Central memory CD4-positive, alpha-beta T cell (primary cell): ENCODE data around the gene GET4.

Experiments
- DNase-seq: peaks from one replicate; pipeline ENCODE4 v3.0.0; 2022
- total RNA-seq, 3 experiments: gene quantifications; one replicate each; lab custom pipeline; 2026; lab: John Stamatoyannopoulos, UW

GET4 gene, protein sequence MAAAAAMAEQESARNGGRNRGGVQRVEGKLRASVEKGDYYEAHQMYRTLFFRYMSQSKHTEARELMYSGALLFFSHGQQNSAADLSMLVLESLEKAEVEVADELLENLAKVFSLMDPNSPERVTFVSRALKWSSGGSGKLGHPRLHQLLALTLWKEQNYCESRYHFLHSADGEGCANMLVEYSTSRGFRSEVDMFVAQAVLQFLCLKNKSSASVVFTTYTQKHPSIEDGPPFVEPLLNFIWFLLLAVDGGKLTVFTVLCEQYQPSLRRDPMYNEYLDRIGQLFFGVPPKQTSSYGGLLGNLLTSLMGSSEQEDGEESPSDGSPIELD
- total RNA-seq, result 1.3 to 11.4 (median 1.5) reads per million in 3 experiments

DNA sequence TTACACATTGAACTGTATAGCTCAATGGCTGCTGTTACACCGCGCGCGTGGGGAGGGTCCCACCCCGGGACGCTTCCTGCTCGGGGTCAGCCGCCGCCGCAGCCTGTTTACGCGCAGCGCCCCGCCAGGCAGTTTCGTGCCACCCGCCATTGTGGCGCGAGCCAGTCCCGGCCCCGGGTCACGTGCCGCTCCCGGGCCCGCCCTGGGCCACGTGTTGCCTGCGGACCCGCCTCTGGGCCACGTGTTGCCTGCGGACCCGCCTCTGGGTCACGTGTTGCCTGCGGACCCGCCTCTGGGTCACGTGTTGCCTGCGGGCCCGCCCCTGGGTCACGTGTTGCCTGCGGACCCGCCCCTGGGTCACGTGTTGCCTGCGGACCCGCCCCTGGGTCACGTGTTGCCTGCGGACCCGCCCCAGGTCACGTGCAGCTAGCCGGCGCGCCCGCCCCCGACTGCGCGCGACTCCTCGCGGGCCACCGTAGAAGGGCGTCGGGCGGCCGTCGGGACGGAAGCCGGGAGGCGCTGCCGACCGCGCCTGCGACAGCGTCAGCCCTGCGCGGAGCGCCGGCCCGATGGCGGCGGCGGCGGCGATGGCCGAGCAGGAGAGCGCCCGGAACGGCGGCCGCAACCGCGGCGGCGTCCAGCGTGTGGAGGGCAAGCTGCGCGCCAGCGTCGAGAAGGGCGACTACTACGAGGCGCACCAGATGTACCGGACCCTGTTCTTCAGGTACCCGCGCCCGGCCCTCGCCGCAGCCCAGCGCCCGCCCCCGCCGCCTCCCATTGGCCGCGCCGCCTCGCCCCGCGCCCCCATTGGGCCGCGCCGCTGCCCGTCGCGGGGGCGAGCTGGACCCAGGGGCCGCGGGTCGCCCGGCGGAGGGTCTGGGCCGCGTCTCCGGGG, at the start of gene GET4:
TSS of gene GET4 (plus strand) at position 478 of the 895 bp plus-strand sequence. CDS start at position 570, 92 bp downstream.
- peak; percentile 99 for DNase-seq

DNA sequence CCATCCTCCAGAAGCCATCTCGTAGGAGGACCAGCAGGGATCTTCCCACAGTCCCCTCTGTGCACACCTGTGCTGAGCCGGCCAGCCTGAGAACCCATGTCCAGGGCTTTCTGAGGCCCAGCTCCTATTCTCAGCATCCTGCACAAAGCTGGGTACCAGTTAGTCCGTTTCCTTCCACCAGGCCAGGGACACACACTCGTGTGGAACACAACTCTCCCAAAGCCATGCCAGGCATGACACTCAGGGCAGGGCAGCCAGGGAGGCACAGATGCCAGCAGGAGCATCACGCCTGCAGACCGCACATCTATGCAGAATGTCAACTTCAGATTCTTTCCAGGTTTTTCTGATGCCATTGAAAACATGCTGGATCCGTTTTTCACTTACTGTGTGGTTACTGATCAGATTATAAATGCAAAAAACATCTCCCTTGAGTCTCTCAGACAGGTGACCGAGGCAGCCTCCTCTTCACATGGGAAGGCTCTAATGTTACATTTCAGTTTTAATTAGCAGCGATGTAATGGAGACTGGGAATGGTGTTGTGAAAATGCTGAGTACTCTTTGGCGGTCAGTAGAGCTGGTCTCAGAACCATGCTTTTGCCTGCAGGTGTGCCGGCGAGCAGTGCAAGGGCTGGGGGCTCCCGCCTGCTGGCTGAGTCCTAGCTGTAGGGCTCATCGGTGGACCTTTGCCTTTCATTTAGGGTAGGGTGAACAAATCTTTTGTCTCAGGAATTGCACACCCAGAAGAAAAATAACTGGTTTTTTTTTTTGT, 47.4 kb upstream of the GET4 start:
- no peak for DNase-seq

DNA sequence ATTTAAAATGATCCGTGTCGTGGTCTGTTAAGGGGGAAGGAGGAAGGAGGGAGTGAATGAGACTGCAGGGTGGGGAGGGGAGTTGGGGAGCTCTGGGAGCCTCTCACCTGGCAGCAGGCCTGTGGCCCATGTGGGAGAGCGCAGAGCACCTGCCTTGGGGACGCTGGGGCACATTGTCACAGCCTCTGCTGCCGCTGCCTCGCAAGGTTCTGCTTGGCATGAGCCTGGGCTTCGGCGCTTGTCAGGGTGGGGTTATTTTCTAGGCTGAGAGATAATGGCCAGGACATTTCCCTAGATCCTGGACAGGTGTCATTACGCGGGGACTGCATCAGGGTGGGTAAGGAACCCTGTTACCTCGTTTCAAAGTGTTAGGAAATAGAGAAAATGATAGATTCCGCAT, 46.3 kb upstream of the GET4 start:
- no peak for DNase-seq

DNA sequence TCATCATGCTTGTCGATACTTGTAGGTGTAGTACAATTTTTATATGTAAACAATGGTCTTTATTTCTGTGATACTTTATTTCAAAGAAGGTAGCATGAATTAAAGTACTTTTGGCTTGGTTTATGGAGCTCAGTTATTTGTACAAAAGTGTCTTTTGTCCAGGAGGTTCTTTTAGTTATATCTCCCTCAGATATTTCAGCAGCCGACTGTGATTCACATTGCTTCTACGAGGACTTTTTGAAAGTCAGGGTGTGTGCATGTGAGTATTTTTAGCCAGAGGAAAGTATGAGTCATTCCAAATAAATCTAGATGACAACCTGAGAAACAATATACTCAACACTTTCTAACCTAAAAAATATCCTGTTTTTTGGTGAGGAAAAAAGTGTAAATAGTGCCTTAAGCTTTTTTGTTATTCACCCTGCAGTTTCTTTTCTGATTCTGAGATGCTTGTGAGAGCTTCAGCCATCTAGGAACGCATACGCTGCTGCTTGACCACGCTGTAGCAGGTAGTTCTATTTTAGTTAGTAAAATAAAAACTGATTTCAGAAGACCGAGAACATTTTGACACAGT, 44.7 kb upstream of the GET4 start:
- peak; percentile 46 for DNase-seq

DNA sequence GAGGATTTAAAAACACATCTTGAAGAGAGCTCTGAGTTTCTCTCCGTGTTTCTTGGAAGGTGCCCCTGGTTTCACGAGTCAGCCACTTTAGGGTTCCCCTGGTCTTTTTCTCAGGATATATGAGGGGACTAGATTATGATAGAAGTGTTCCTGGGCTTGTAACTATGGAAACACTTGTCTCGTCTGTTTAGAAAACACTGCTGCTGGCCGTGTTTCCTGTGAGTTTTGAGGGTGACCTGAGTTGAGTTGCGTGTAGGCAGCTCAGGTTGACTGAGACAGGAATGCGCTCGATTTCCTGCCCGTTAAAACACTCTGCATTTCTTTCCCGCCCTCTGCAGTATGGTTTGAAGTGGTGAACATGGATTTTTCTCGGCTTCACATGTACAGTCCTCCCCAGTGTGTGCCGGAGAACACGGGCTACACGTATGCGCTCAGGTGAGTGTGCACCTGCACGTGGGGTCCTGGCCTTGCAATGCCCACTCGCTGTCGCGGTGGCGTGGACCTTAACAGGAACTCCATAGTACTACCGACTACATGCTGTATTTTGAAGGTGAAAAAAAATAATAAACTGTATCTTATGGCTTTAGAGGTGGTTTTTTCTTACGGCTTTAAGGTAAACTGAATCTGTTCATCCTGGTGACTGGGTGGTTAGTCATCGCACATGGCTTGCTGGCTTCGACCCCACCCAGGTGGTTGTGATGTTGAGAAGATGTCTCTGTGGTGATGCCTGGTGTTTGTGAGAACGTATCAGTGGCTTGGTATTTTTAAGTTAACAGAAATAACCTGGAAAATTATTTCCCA, 44.0 kb upstream of the GET4 start, which contains the start of gene SUN1:
TSS of gene SUN1 (plus strand) at position 310 of the 801 bp plus-strand sequence. CDS start at position 359, 49 bp downstream.
- DNase-seq, result peak; percentile 80

DNA sequence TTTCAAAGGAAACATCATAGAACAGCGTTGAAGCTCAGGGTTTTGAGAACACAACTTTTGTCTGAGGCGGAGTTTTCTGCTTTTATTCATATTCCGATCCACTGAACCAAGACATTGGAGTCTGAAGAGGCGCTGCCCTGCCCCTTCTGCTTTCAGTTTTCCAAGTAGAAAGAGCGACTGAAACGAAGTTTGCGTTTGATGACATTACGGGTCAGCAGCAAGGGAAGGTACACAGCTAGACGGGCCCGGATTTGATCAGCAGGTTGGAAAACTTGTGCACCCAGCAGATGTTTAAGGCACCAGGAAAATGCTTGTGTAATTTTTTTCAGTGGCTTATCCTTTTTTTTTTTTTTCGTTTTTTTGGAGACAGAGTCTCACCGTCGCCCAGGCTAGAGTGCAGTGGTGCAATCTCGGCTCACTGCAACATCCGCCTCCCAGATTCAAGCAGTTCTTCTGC, 43.4 kb upstream of the GET4 start:
- DNase-seq, result no peak

DNA sequence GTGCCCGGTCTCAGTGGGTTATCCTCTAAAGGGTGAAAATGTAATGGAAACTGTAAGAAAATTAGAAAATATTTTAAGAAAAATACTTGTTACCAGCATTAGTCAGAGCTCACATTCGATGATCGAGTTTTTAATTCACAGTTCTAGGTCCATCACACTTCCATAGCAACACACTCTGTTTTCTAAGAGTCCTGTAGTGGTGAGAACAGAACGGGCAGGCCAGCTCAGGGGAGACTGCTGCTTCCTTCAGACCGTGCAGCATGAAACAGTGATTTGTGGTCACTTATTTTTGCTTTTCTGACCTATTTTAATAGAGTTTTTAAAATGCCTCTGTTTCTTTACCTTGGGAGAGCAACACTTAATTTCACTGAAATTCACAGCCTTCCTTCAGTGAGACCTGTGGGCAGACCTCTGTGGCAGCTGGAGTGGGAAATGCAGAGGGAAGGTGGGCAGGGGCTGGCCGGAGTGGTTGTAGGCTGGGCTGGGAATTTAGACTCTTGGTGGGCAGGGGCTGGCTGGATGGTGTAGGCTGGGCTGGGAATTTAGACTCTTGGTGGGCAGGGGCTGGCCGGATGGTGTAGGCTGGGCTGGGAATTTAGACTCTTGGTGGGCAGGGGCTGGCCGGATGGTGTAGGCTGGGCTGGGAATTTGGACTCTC, 42.6 kb upstream of the GET4 start:
- no peak for DNase-seq

DNA sequence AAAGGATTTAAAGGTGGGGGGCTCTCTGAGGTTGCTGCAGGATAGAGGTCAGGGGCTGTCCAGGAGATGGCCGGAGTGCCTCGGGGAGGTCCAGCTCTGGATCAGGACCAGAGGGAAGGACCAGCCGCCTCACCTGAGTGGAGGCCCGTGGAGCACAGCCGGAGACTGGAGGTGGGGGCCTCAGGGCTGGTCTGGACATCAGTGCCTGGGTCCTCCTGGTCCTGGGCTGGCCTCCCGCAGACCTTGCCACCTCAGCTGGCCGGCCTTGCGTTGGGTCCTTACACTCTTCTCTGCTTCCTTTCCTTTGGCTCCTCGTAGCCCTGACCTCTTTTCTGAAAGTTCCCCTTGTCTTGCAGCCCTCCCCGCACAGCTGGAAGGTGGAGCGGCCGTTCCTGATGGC, 42.1 kb upstream of the GET4 start:
- DNase-seq, result no peak

DNA sequence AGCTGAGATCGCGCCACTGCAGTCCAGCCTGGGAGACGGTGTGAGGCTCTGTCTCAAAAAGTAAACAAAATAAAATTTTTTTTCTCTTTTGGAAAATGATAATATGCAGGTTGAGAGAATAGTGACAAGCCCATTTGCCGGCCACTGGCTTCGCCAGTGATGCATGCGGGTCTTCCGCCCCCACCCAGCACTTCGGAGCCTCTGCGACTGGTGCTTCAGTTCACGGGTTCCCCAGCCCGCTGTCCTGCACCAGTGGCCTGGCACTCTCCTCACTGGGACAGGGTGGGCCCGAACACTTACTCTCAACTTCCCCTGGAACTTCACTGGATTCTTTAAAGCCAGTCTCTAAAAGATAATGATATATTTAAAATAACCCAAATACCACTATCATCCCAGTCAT, 41.3 kb upstream of the GET4 start:
- DNase-seq, result no peak

DNA sequence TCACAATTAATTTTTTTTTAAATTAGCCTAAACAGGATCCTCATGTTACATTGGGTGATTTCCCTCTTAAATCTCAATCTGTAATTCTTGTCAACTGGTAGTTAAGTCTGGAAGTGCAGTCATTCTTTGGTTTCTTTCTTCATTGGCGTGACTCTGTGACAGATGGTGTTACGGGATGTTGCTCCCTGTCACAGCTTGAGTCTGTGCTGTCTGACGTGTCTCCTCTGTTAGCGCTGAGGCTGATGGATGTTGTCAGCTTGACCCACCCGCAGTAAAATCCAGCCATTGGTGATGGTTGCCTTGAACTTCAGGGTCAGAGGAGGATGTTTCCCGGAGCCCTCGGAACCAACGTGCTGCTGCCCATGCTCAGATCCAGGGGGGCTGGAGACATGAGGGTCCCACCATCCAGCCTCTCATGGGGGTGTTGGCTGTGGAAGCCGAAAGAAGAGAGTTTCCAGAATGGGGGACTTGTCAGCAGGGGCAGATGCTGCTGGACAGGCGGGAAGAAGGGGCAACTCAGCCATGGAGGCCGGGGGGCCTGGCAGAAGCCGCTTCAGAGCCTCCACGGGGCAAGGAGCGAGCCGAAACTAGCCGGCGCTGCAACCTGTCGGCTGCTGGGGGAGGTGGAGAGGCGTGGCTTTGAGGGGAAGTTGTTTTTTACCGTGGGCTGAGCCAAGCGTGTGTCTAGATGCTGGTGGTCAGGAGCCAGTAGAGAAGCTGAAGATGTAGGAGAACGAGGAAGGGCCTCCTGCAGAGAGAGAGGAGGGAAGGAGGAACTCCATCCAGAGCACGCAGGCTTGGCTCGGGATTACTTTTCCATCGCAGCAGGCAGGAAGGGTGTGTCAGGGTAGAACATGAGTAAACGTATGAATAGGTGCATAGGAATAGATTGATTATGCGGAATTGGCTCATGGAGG, 40.6 kb upstream of the GET4 start:
- no peak for DNase-seq

DNA sequence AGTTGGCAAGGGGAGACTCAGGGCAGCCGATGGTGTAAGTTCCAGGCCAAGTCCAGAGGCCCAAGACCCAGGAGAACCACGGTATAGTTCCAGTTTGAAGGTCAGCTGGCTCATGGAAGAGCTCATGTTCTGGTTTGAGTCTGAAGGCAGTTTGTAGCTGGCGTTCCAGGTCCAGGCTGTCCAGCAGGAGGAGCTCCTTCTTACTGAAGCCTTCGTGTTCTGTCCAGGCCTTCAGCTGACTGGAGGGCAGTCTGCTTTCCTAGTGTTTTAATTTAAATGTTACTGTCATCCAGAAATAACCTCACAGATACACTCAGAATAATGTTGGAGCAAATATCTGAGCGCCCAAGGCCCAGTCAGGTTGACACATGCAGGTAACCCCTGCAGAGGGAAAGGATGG, 39.9 kb upstream of the GET4 start:
- no peak for DNase-seq

DNA sequence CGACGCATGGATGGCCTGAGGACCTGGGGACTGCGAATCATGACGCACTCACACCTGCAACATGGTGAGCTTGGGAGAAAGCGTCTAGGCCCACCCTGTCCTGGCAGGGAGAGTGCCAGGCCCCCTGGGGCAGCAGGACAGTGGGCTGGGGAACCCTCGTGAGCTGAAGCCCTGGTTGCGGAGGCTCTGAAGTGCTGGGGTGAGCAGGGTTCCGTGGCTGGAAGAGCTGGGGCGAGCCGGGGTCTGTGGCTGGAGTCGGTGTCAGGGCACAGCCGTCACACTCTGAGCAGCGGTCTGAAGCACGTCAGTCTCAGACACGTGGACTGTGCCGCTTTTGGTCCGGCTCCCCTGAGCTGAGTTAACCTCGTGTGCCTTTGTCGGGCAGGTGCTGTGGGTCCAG, 39.4 kb upstream of the GET4 start:
- no peak for DNase-seq

DNA sequence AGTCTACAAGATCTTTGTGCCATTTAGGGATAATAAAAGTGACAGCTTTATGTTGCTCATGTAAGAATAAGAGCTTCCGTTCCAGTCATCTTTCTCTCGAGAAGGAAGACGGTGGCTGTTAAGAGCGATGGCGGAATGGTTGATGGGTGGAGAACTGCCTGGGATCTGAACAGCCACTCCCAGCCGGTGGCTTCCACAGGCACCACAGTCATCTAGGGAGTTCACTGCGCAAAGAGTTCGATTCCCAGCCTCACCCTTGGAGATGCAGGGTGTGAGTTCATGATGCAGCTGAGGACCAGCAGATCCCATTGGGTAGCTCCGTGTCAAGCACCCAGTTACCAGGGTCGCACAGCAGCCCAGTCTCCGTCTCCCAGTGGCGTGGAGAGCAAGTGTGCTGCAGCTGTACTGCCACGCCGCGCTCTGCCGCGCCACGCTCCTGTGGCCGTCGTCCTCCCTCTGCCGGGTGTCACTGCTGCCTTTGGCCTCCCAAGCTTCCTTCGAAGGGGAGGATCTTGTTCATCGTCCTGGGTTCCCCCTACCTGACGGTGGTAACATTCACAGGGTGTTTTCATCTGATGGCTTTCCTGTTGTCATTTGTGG, 36.3 kb upstream of the GET4 start:
- DNase-seq, result no peak

DNA sequence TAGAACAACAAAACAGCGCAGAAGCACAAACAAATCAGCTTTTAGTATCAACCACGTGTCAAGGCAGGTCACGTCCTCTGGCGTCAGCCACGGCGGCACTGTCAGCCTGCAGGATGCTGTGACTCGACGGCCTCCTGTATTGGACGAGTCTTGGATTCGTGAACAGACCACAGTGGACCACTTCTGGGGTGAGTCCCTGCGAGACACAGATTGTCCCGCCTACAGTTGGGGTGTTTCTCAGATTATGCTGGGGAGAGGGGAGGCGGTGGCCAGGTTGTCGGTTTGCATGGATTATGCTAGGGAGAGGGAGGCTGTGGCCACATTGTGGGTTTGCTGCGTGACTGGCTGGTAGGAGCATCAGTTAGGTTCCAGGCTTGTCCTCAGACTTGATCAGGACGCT, 34.4 kb upstream of the GET4 start:
- no peak for DNase-seq

DNA sequence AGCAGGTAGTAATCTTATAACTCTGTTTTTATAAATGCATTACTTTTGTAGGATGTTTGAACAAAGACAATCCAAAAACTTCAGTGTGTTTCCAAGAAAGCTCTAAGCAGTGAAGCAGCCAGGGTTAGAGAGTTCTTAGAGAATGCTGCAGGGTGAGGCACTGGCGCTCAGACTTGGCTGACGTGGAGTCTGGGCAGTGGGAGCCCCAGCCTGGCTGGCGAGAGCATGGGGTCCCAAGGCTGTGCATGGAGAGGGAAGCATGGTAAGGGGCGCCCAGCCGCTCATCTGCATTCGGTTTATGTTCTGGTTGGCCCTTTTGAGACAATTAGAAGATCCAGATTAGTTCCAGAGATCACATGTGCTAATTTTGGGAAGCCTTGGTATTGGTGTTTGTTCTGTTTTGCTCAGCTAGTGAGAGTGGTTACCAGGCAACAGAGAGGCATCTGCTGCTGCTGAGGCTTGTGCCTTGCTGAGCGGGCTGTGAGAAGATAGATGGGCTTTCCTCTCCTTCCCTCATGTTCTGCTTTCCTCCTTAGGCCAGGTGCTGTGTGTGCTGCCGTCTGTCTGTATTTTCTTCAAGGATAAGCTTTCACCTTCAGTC, 33.8 kb upstream of the GET4 start:
- DNase-seq, result no peak

DNA sequence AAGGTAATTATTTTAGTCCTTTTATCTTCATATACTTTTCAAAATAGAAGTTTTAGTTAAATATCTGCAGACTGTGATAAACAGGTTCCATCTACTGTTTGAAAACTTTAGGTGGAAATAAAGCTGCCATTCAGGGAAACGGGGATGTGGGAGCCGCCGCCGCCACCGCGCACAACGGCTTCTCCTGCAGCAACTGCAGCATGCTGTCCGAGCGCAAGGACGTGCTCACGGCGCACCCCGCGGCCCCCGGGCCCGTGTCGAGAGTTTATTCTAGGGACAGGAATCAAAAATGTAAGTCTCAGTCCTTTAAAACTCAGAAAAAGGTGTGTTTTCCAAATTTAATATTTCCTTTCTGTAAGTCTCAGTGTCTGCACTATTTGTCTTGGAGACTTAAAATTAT, 33.1 kb upstream of the GET4 start:
- DNase-seq, result no peak

DNA sequence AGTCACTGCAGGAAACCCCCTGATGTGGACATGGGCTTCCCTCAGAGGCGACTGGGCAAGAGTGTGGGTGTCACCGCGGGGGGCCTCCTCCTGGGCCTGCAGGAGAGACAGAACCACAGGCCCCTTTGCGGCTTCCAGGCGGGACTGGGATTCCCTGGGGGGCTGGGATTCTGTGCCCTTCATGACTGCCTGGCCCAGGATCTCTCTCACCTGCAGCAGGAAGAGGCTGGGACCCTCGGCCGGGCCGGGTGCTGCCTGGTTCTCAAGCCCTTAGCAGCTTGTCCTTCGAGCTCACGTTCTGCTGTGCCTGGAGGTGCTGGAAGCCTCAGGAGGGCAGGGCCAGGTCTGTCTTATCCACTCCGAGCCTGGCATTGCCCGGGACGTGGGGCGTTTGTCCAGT, 32.3 kb upstream of the GET4 start:
- DNase-seq, result no peak

DNA sequence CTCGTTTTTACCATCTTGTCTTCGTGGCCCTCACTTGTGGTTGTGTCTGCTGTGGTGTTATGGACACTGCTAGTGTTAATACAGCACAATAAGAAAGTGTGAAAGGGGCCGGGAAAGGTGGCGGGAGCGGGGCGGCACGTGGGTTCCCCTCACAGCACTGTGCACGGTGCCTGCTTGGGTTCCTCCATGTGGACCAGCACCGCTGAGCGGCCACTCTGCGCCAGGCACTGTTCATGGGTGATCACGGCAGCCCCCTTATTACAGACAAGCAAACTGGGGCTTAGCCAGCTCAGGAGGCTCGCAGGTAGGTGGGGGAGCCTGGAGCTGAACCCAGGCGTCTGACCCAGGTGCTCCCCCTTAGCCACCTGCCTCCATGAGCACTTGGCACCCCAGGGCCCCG, 31.8 kb upstream of the GET4 start:
- no peak for DNase-seq

DNA sequence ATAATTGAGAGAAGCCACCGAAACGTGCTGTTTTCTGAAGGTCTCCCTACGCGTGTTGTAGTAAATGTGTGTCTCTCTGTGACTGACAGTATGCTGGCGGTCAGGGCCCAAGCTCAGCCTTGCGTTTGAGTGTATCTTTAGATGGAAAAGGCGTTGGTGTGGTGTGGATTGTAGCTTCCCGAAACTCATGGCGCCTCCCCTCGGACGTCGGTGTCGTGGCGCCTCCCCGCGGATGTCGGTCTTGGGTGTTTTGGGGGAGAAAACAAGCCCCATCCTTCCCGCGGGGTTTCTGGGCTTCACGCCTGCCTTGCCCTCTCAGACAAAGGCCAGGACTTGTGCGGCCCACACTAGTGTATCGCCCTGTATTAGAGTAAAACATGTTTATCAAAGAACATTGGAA, 31.3 kb upstream of the GET4 start:
- no peak for DNase-seq
